Breast epithelium (tissue), 4 donors: ENCODE measurements around the gene ZNF845. TPM values are rescaled to one million over a fixed set of nuclear protein-coding genes. Genes with fewer than 3 reads are reported as not detected.

Source experiments
- DNase-seq, 2 donors: peaks; one replicate each; pipeline ENCODE4 v3.0.0-alpha.2; 2019; ENCODE audit warnings: low spot score in 2 of 2
- H3K27ac ChIP-seq, 2 donors: fragments of 200-600 bp; sonication (generic) in 1 of 2; one replicate each; pipeline ENCODE4 v1.5.1; 2016 to 2019; ENCODE audit warnings: mild to moderate bottlenecking in 1 of 2
- H3K27me3 ChIP-seq, 2 donors: fragments of 200-600 bp; sonication (generic) in 1 of 2; one replicate each; pipeline versions ENCODE4 v1.5.1 to v1.6.0; 2017 to 2019; ENCODE audit warnings: control low read depth in 1 of 2, mild to moderate bottlenecking in 1 of 2
- H3K36me3 ChIP-seq: fragments of 200-600 bp; one replicate; pipeline ENCODE4 v1.5.1; 2019
- H3K4me1 ChIP-seq, 2 donors: fragments of 200-600 bp; sonication (generic); one replicate each; pipeline ENCODE4 v1.5.1; 2016 to 2019; ENCODE audit warnings: control low read depth in 1 of 2
- H3K4me3 ChIP-seq, 3 donors: fragments of 200-600 bp; sonication (generic); 1 replicate in 2 of 3; 2 replicates in 1 of 3; pipeline ENCODE4 v1.5.1; 2016 to 2019; ENCODE audit warnings: mild to moderate bottlenecking in 3 of 3, moderate library complexity in 2 of 3
- H3K9me3 ChIP-seq, 2 donors: fragments of 200-600 bp; sonication (generic) in 1 of 2; one replicate each; pipeline ENCODE4 v1.5.1; 2016 to 2019; ENCODE audit warnings: control low read depth in 1 of 2
- POLR2A ChIP-seq: fragments of 450-650 bp; IDR thresholded peaks from one replicate; pipeline ENCODE4 v1.6.1; 2016; ENCODE audit warnings: antibody characterized with exemption, mild to moderate bottlenecking, moderate library complexity
- POLR2AphosphoS5 ChIP-seq, 3 donors: sonication (generic); formaldehyde crosslinking; IDR thresholded peaks; one replicate each; pipeline ENCODE4 v1.6.1; 2017; ENCODE audit warnings: antibody characterized with exemption in 3 of 3
- intact Hi-C: fragments of 100-400 bp; cut with DNase I; formaldehyde crosslinking; loops from one replicate; pipeline ENCODE4 v1.15.1; 2023; ENCODE audit warnings: low total_unique reads
- total RNA-seq, 3 donors: library from RNA; depleted of rRNA; stranded (reverse); fragments of >200 nt; gene quantifications; one replicate each; pipeline ENCODE4 v1.1.0, GENCODE V29; 2016
- TF ChIP-seq, protein P1 (sequence below), 3 donors: fragments of 450-650 bp; IDR thresholded peaks; one replicate each; pipeline ENCODE4 v1.5.1; 2016 to 2017; ENCODE audit warnings: antibody characterized with exemption in 3 of 3, mild to moderate bottlenecking in 3 of 3, moderate library complexity in 3 of 3

The ZNF845 gene
- total RNA-seq, 3 donors from 2014 or later: 6.6 to 12.4 (median 7.9) TPM

DNA sequence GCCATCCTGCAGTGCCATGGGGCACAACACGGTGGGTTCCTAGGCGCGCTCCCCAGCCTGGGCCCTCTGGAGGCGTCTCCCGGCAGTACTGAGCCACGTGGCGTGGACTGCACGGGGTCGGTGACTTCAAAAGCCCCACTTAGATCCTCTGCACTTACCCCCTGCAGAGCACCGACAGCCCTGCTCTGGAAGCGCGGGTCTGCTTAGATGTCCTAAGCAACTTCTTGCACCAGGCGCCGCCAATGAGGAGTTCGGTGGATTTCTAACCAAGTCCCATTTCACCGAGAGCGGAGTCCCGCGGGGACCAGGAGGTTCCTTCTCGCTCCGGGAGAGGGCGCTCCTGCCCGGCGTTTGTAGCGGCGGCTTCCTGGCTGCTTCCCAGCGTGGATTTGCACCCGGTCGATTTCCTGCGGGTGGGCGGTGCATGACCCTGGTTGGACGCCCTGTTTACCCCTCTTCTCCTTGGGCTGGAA lies 25.2 kb upstream of the ZNF845 start:
- intact Hi-C loops: no loop called here
- TF ChIP-seq POLR2A: no peak
- TF ChIP-seq, protein P1, sequence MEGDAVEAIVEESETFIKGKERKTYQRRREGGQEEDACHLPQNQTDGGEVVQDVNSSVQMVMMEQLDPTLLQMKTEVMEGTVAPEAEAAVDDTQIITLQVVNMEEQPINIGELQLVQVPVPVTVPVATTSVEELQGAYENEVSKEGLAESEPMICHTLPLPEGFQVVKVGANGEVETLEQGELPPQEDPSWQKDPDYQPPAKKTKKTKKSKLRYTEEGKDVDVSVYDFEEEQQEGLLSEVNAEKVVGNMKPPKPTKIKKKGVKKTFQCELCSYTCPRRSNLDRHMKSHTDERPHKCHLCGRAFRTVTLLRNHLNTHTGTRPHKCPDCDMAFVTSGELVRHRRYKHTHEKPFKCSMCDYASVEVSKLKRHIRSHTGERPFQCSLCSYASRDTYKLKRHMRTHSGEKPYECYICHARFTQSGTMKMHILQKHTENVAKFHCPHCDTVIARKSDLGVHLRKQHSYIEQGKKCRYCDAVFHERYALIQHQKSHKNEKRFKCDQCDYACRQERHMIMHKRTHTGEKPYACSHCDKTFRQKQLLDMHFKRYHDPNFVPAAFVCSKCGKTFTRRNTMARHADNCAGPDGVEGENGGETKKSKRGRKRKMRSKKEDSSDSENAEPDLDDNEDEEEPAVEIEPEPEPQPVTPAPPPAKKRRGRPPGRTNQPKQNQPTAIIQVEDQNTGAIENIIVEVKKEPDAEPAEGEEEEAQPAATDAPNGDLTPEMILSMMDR (IDR thresholded peaks at IDR 0.05): peak in 2 of 3 donors; percentile 30 to 40
- no peak overlapping the region for H3K27ac ChIP-seq
- H3K4me1 ChIP-seq: no peaks in the 10 kb centered on the region
- H3K36me3 ChIP-seq: no peaks in the 10 kb centered on the region
- peak overlapping the region in 2 of 3 donors; percentile 3 to 45 for H3K4me3 ChIP-seq
- DNase-seq: no peak
- H3K27me3 ChIP-seq: peaks cover 3 to 46% of the 10 kb centered on the region in 2 donors
- H3K9me3 ChIP-seq: peaks cover 2 to 9% of the 10 kb centered on the region in 2 donors

DNA sequence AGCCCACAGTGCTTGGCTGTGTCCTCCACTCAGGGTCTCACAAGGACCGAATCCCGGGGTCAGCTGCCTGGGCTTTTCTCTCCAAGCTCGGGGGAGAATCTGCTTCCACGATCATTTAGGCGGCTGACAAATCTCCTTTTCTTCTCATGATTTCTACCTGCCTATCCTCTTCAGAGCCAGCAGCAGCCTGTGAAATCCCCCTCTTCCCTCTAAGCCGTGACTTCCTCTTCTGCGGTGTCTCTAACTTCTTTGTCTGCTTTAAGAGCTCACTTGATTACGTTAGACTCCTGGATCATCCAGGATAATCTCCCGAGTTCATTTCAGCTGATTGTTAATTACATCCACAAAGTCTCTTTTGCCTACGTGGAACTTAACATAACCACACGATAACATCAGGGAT lies 22.5 kb upstream of the ZNF845 start:
- H3K4me1 ChIP-seq: no peaks in the 10 kb centered on the region
- DNase-seq: no peak
- peaks cover 2 to 9% of the 10 kb centered on the region in 2 donors for H3K9me3 ChIP-seq
- intact Hi-C loops: no loop called here
- no peaks in the 10 kb centered on the region for H3K36me3 ChIP-seq
- no peak overlapping the region for H3K4me3 ChIP-seq
- H3K27ac ChIP-seq: no peak overlapping the region
- peaks cover 3 to 49% of the 10 kb centered on the region in 2 donors for H3K27me3 ChIP-seq
- TF ChIP-seq POLR2A: no peak
- TF ChIP-seq POLR2AphosphoS5 (IDR thresholded peaks at IDR 0.05): no peak
- TF ChIP-seq, protein P1 (IDR thresholded peaks at IDR 0.05): no peak

DNA sequence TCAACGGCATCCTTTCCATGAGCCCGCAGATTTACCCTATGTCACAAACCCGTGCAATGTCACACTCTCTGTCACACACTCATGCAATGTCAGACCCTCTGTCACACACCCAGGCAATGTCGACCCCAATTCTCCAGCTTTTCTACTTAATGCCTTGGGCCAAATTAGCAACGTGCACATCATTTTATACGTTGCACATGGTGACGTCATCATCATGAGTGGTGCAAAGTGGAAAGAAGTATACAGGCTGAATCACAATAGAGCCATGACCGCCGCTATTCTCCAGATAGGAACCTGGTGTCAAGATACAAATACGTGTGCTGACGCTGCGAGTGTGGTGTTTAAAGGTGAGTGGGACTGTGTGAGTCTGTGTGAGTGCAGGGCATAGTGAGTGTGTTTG lies 21.7 kb upstream of the ZNF845 start:
- H3K27me3 ChIP-seq: peaks cover 3 to 49% of the 10 kb centered on the region in 2 donors
- intact Hi-C loops: no loop called here

DNA sequence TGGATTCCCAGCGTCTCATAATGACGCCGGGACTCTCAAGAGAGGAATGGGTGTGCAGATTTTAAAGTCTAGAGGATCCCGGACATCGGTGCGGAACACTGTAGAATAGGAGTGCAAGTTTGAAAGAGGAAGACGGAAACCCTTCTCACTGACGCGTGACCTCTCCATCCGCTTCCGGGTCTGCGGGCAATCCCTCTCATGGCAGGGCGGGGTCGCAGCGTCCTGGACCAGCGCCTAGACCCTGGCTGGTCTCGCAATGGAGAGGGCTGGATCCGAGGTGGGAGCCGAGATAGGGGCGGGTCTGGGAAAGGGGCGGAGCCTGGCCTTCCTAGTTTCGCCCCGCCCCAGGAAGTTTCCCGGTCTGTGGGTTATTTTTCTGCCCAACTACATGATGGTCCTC lies 4.6 kb upstream of the ZNF845 start:
- intact Hi-C loops: no loop called here
- no peak for DNase-seq
- H3K27ac ChIP-seq: no peak overlapping the region
- H3K4me3 ChIP-seq: peak overlapping the region in 2 of 3 donors; percentile 23 to 44
- no peaks in the 10 kb centered on the region for H3K36me3 ChIP-seq
- H3K4me1 ChIP-seq: no peaks in the 10 kb centered on the region
- TF ChIP-seq, protein P1 (IDR thresholded peaks at IDR 0.05): no peak
- TF ChIP-seq POLR2A (no peak), POLR2AphosphoS5 (IDR thresholded peaks at IDR 0.05) (no peak)
- peaks cover 0 to 24% of the 10 kb centered on the region in 2 donors for H3K9me3 ChIP-seq
- peaks cover 0 to 14% of the 10 kb centered on the region in 2 donors for H3K27me3 ChIP-seq

More for the DNA sequence above, 21.7 kb upstream of the ZNF845 start:
- no peaks in the 10 kb centered on the region for H3K36me3 ChIP-seq
- no peak overlapping the region for H3K4me3 ChIP-seq
- TF ChIP-seq POLR2AphosphoS5 (IDR thresholded peaks at IDR 0.05): no peak
- TF ChIP-seq, protein P1 (IDR thresholded peaks at IDR 0.05): no peak
- no peak for TF ChIP-seq POLR2A
- no peak overlapping the region for H3K27ac ChIP-seq
- peaks cover 2 to 9% of the 10 kb centered on the region in 2 donors for H3K9me3 ChIP-seq
- no peak for DNase-seq
- no peaks in the 10 kb centered on the region for H3K4me1 ChIP-seq

DNA sequence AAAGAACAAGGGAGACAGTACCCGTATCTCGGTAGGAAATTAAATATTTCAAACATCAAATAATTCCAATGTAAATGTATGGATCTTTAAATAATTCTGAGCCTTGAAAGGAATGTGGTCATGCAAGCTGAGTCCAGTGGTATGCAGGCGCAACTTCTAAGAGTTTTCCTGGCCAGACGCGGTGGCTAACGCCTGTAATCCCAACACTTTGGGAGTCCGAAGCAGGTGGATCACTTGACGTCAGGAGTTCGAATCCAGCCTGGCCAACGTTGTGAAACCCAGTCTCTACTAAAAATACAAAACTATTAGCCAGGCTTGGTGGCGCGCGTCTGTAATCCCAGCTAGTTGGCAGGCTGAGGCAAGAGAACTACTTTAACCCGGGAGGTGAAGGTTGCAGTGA lies 1.1 kb upstream of the ZNF845 start:
- no peak for DNase-seq
- Histone ChIP-seq H3K9me3 (peaks cover 4 to 17% of the 10 kb centered on the region in 2 donors), H3K27ac (no peak overlapping the region), H3K27me3 (peaks cover 0 to 3% of the 10 kb centered on the region in 2 donors), H3K4me3 (peak overlapping the region; percentile 62 to 81 (median 74)), H3K4me1 (no peaks in the 10 kb centered on the region), H3K36me3 (no peaks in the 10 kb centered on the region)
- TF ChIP-seq POLR2AphosphoS5 (IDR thresholded peaks at IDR 0.05) (no peak), POLR2A (no peak)
- TF ChIP-seq, protein P1 (IDR thresholded peaks at IDR 0.05): no peak
- intact Hi-C loops: no loop called here
